Hepatic stellate cell (primary cell): Measurements from ENCODE around the gene SLC7A6OS.

Experiments used
- DNase-seq: peaks from one replicate; pipeline ENCODE4 v3.0.0; 2011; ENCODE audit warnings: low spot score

The SLC7A6OS gene

DNA sequence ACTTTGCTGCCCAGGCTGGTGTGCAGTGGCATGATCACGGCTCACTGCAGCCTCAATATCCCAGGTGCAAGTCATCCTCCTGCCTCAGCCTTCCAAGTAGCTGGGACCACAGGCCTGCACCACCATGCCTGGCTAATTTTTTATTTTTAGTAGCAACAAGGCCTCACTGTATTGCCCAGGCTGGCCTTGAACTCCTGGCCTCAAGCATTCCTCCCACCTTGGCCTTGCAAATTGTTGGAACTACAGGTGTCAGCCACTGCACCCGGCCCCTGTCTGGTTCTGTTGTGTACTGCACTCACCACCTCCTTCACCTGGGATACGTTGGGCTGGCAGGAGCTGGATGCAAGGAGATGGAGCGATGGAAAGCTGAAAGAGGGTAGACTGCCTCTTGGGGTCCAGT lies 57.0 kb downstream of the SLC7A6OS start:
- no peak for DNase-seq

GRCh38 chr16:68252383-68252782 lies 58.4 kb downstream of the SLC7A6OS start:
- DNase-seq, result no peak

GRCh38 chr16:68251832-68252231 lies 58.9 kb downstream of the SLC7A6OS start:
- DNase-seq, result no peak

- no peak for DNase-seq
These were observed 59.8 kb downstream of the SLC7A6OS start for GRCh38 chr16:68250951-68251350.

DNA sequence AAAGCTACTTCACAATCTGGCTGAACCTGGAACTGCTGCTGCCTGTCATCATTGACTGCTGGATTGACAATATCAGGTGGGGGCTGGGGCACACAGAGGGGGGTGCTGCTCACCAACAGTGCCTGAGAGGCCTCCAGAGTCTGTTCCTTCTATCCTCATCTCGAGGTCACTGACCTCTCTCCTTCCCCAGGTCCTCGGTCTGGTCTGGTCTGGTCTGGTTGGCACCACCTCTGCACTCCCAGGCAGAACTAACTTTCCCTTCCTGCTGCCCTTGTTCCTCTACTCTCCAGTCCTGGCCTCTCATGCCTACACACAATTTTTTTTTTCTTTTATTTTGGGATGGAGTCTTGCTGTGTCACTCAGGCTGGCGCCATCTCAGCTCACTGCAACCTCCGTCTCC lies 61.4 kb downstream of the SLC7A6OS start:
- no peak for DNase-seq
